HepG2 (cell line): ENCODE measurements around the gene KPNA3.
A peak's percentile ranks its signal among the peaks of the same experiment; 100 is the strongest.

Source experiments
- BHLHE40 ChIP-seq: IDR thresholded peaks from 2 replicates; pipeline ENCODE4 v1.6.1; 2011; ENCODE audit warnings: low read length, improper control_type of control experiment
- NFYB ChIP-seq: sonication (generic); formaldehyde crosslinking; IDR thresholded peaks from 2 replicates; pipeline ENCODE4 v1.4.0; 2020; ENCODE audit warnings: missing genetic modification reagents
- NR2C2 ChIP-seq: sonication (generic); formaldehyde crosslinking; IDR thresholded peaks from 2 replicates; pipeline ENCODE4 v1.4.0; 2020; ENCODE audit warnings: missing genetic modification reagents, mild to moderate bottlenecking, moderate library complexity, borderline replicate concordance
- RAD51 ChIP-seq: fragments of 450-650 bp; IDR thresholded peaks from 2 replicates; pipeline ENCODE4 v1.6.1; 2016; ENCODE audit warnings: borderline replicate concordance
- ZC3H4 ChIP-seq: sonication (generic); formaldehyde crosslinking; IDR thresholded peaks from 2 replicates; pipeline ENCODE4 v1.4.0; 2020; ENCODE audit warnings: missing genetic modification reagents, borderline replicate concordance
- ZNF431 ChIP-seq: sonication (generic); formaldehyde crosslinking; IDR thresholded peaks from 2 replicates; pipeline ENCODE4 v1.9.0; 2022; ENCODE audit warnings: missing genetic modification reagents, low read depth, mild to moderate bottlenecking, borderline replicate concordance

GRCh38 chr13:49810567-49811526, 18.4 kb upstream of the KPNA3 start:
- no peak for TF ChIP-seq ZNF431 (CRISPR knock-in tag)
- TF ChIP-seq BHLHE40: no peak
- no peak for TF ChIP-seq NFYB
- TF ChIP-seq NR2C2 (CRISPR knock-in tag): peak; percentile 48; the same call in 1 of the 2 replicates
- no peak for TF ChIP-seq RAD51
- TF ChIP-seq ZC3H4 (CRISPR knock-in tag): no peak
